ENCODE data around the gene P3H2. TPM values are rescaled to one million over a fixed set of nuclear protein-coding genes. Genes with fewer than 3 reads are reported as not detected.

P3H2 gene
- total RNA-seq, 1 donor from 2014 or later, result 21.9 TPM

DNA sequence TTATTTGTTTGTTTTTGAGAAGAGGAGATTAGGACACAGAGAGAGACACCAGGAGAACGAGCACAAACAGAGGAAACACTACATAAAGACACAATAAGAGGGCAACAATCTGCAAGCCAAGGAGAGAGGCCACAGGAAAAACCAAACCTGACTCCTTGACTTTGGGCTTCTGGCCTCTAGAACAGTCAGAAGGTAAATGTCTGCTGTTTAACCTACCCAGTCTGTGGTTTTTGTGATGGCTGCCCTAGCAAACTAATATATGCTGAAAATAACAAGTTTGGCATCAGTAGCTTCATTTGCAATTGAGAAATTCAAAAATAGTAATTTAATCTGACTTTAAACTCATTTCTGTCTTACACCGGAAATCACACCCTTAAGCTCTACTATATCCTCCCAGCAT, 110.2 kb downstream of the P3H2 start:
- TF ChIP-seq CTCF (IDR thresholded peaks at IDR 0.05), result no peak
- Mint-ChIP-seq H3K4me1 (ENCODE audit: low read depth) (peaks cover 87% of the 10 kb centered on the region), H3K27me3 (ENCODE audit: low read depth) (no peaks in the 10 kb centered on the region)

DNA sequence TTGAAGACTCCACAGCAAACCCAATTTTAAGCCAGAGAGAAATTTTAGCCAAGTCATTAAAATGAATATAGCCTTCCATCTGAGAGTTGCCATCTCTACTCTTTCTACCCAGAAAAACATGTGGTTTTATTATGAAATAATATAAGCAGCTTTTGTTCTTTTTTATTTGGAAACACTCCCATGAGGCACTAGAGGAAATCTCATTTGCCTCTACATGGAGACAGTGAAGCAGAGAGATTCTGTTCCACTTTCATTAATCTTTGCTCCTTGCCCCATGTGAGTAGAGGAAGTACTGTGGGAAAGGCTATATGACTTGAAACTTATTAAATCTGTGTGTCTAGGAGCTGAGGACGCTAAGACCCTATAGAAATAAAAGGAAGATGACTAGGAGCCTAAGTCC, 111.1 kb downstream of the P3H2 start:
- no peak for TF ChIP-seq CTCF (IDR thresholded peaks at IDR 0.05)
- Mint-ChIP-seq H3K27me3 (ENCODE audit: low read depth) (no peaks in the 10 kb centered on the region), H3K4me1 (ENCODE audit: low read depth) (peaks cover 91% of the 10 kb centered on the region), H3K9me3 (ENCODE audit: low read depth) (no peaks in the 10 kb centered on the region), H3K4me3 (ENCODE audit: unreplicated experiment) (no peak overlapping the region), H3K27ac (ENCODE audit: unreplicated experiment) (no peak overlapping the region), H3K36me3 (ENCODE audit: low read depth) (no peaks in the 10 kb centered on the region)
- no peak for DNase-seq (ENCODE audit: low spot score)

More for the DNA sequence above, 110.2 kb downstream of the P3H2 start:
- DNase-seq (ENCODE audit: low spot score), result no peak
- no peak overlapping the region for H3K4me3 Mint-ChIP-seq (ENCODE audit: unreplicated experiment)
- H3K36me3 Mint-ChIP-seq (ENCODE audit: low read depth), result no peaks in the 10 kb centered on the region
- no peak overlapping the region for H3K27ac Mint-ChIP-seq (ENCODE audit: unreplicated experiment)
- H3K9me3 Mint-ChIP-seq (ENCODE audit: low read depth), result no peaks in the 10 kb centered on the region

DNA sequence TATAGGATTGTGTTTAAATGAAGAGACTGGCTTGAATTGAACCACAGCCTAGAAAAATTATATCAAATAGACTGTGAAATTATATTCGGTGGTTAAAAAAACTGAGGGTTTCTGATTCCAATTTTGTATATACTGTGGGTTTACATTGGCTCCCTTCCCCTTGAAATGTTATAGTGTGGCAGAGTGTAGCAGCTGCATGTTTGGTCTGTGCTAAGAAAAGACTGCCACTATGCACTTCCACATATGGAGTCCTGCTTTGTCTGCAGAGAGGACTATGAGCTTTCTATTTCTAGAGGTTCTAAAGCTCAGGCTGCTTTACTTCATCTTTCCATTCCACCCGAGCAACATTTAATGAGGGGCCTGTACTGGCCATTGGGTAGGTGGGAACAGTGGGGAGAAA, 112.3 kb downstream of the P3H2 start:
- Mint-ChIP-seq H3K36me3 (ENCODE audit: low read depth) (no peaks in the 10 kb centered on the region), H3K27me3 (ENCODE audit: low read depth) (no peaks in the 10 kb centered on the region), H3K4me3 (ENCODE audit: unreplicated experiment) (peak overlapping the region; percentile 8), H3K4me1 (ENCODE audit: low read depth) (peaks cover 87% of the 10 kb centered on the region), H3K9me3 (ENCODE audit: low read depth) (no peaks in the 10 kb centered on the region), H3K27ac (ENCODE audit: unreplicated experiment) (peak overlapping the region; percentile 74)
- DNase-seq (ENCODE audit: low spot score), result no peak
- TF ChIP-seq CTCF (IDR thresholded peaks at IDR 0.05), result no peak

DNA sequence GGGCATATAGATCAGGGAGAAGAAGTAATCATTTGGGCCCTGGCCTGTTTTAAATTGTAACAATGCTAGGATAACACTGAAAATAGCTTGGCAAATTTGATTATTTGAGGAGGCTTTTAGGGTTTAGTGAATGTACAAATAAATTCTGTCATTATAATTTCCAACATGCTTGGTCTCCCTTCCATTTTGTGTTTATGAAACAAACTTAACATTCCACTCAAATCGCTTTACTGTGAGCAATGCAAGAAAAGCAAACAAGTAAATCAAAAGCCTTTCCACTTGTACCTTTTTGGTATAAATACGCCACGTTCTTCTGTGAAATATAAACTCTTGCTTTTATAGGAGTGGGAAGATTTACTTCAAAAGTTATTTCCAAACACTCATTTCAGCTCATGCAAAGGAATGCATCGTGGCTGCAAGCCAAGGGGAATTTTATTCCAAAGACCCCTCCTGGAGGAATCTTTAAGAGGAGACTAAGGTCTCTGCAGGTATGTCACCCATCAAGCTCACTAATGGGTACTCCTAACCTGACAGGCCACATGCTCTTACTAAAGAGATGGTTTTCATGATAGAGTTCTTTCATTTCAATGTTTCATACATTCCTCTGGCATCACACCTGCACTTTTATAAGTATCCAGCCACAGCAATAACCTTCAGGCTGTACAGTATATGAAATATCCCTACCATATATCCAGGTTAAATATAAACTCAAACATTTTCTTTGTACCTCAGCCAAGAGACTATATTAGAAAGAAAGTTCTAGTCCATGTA, 115.2 kb downstream of the P3H2 start:
- H3K4me3 Mint-ChIP-seq (ENCODE audit: unreplicated experiment), result no peak overlapping the region
- H3K27me3 Mint-ChIP-seq (ENCODE audit: low read depth), result no peaks in the 10 kb centered on the region
- H3K36me3 Mint-ChIP-seq (ENCODE audit: low read depth), result no peaks in the 10 kb centered on the region
- H3K9me3 Mint-ChIP-seq (ENCODE audit: low read depth), result no peaks in the 10 kb centered on the region
- H3K27ac Mint-ChIP-seq (ENCODE audit: unreplicated experiment), result peak overlapping the region; percentile 4
- DNase-seq (ENCODE audit: low spot score), result no peak
- TF ChIP-seq CTCF (IDR thresholded peaks at IDR 0.05), result no peak
- H3K4me1 Mint-ChIP-seq (ENCODE audit: low read depth), result peaks cover 87% of the 10 kb centered on the region

DNA sequence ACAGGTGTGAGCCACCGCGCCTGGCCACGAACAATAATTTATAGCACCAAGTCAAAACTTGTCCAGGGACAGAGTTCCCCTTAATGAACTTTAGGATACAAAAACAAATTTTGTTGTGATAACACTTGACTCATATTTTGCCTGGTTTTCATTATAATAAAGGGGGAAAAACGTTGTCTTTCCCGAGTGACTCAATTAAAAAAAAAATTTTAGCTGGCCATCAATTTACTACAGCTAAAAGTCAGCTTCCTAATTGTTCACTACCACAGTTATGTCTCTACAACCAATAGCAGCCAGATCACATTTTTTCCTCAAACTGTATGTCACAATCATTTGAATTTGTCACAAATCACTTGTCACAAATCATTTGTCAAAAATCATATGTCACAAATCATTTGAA, 116.0 kb downstream of the P3H2 start:
- Mint-ChIP-seq H3K4me1 (ENCODE audit: low read depth) (peaks cover 89% of the 10 kb centered on the region), H3K36me3 (ENCODE audit: low read depth) (no peaks in the 10 kb centered on the region), H3K27me3 (ENCODE audit: low read depth) (no peaks in the 10 kb centered on the region), H3K9me3 (ENCODE audit: low read depth) (no peaks in the 10 kb centered on the region), H3K27ac (ENCODE audit: unreplicated experiment) (peak overlapping the region; percentile 29), H3K4me3 (ENCODE audit: unreplicated experiment) (peak overlapping the region; percentile 10)
- DNase-seq (ENCODE audit: low spot score), result no peak
- TF ChIP-seq CTCF (IDR thresholded peaks at IDR 0.05), result no peak

Data from chondrocyte (in vitro differentiated cells).